Osteocyte (in vitro differentiated cells): ENCODE data around the gene DFFB. TPM values are rescaled to one million over a fixed set of nuclear protein-coding genes. Genes with fewer than 3 reads are reported as not detected.

ENCODE experiments used
- DNase-seq: peaks from one replicate; pipeline ENCODE4 v3.0.0; 2021; ENCODE audit warnings: mixed read lengths; ENCODE audit not compliant: unreplicated experiment; ENCODE audit errors: extremely low spot score
- H3K27ac Mint-ChIP-seq: one replicate; pipeline ENCODE4 v1.8.0; 2021; ENCODE audit warnings: mild to moderate bottlenecking, mixed read lengths; ENCODE audit not compliant: unreplicated experiment
- H3K27me3 Mint-ChIP-seq: one replicate; pipeline ENCODE4 v1.8.0; 2021; ENCODE audit warnings: mixed read lengths; ENCODE audit not compliant: unreplicated experiment
- H3K36me3 Mint-ChIP-seq: one replicate; pipeline ENCODE4 v1.8.0; 2021; ENCODE audit warnings: mixed read lengths; ENCODE audit not compliant: unreplicated experiment
- H3K4me1 Mint-ChIP-seq: one replicate; pipeline ENCODE4 v1.8.0; 2021; ENCODE audit warnings: mixed read lengths; ENCODE audit not compliant: unreplicated experiment
- H3K4me3 Mint-ChIP-seq: one replicate; pipeline ENCODE4 v1.8.0; 2021; ENCODE audit warnings: mild to moderate bottlenecking, moderate library complexity, mixed read lengths; ENCODE audit not compliant: unreplicated experiment
- H3K9me3 Mint-ChIP-seq: one replicate; pipeline ENCODE4 v1.8.0; 2021; ENCODE audit warnings: mixed read lengths; ENCODE audit not compliant: unreplicated experiment
- total RNA-seq: library from RNA; stranded (reverse); gene quantifications from 2 replicates; pipeline ENCODE4 v1.2.1, GENCODE V29; 2021
- TF ChIP-seq, protein P1 (sequence below): fragments of 200-600 bp; sonication (generic); IDR thresholded peaks from 2 replicates; pipeline ENCODE4 v1.5.0; 2021; ENCODE audit warnings: antibody characterized with exemption, mild to moderate bottlenecking, moderate library complexity

Gene DFFB
- total RNA-seq, 1 donor from 2014 or later: 11.0 TPM

DNA sequence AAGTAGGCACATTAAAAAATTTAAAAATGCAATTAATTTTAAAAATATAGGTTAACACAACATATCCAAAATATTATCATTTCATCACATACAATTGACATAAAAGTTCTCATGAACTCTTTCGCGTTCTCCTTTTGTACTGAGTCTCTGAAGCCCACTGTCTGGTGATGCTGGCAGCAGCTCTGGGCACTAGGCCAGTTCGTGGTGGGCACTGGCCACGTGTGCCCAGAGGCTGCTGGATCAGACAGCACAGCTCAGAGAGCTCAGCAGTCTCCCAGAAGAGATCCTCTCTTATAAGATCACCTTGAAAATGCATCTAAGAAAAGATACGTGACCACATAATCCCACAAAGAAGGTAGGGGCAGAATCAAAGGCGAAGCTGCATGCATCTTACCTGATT lies 10.2 kb upstream of the DFFB start:
- Mint-ChIP-seq H3K36me3 (peaks cover 35% of the 10 kb centered on the region), H3K27me3 (no peaks in the 10 kb centered on the region), H3K4me3 (no peak overlapping the region), H3K9me3 (no peaks in the 10 kb centered on the region), H3K4me1 (no peaks in the 10 kb centered on the region), H3K27ac (no peak overlapping the region)
- no peak for DNase-seq
- TF ChIP-seq, protein P1, sequence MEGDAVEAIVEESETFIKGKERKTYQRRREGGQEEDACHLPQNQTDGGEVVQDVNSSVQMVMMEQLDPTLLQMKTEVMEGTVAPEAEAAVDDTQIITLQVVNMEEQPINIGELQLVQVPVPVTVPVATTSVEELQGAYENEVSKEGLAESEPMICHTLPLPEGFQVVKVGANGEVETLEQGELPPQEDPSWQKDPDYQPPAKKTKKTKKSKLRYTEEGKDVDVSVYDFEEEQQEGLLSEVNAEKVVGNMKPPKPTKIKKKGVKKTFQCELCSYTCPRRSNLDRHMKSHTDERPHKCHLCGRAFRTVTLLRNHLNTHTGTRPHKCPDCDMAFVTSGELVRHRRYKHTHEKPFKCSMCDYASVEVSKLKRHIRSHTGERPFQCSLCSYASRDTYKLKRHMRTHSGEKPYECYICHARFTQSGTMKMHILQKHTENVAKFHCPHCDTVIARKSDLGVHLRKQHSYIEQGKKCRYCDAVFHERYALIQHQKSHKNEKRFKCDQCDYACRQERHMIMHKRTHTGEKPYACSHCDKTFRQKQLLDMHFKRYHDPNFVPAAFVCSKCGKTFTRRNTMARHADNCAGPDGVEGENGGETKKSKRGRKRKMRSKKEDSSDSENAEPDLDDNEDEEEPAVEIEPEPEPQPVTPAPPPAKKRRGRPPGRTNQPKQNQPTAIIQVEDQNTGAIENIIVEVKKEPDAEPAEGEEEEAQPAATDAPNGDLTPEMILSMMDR: no peak

DNA sequence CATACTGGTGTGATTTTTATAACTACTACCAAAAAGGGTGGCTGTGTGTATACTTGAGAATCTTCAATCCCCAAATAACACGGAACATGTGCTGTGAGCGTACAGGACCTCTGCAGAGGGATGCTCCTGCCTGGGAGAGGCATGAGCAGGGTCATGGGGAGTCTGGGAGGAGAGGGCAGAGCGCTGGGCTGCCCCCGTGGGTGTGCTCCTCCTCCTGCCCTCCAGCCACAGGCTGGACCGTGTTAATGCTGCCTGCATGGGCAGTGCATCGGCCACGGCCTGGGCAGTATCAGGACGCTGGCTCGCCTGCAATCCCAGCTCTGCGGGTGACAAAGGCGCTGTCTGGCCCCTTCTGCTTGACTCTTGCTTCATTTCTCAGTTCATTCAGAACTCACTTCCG lies 6.4 kb upstream of the DFFB start:
- Mint-ChIP-seq H3K27ac (no peak overlapping the region), H3K9me3 (no peaks in the 10 kb centered on the region), H3K4me3 (no peak overlapping the region), H3K36me3 (peaks cover 17% of the 10 kb centered on the region), H3K27me3 (no peaks in the 10 kb centered on the region), H3K4me1 (peaks cover 11% of the 10 kb centered on the region)
- TF ChIP-seq, protein P1: no peak
- DNase-seq: no peak

DNA sequence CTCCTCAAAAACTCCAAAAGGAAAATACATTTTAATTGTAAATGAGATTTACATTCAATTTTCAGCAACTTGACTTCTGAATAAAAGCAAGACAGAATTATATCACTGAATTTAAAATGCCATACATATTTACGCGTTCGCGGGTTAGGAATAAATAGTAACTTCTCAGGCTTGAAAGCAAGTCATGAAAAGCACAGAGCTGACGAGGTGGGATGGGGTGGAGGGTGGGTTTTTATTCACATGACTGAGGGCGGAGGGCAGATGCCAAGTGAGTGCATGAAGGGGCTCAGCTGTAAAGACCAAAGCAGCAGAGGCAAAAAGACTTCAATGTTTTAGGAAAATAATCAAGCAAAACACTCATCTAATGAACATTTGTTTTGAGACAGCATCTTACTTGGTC lies 6.0 kb upstream of the DFFB start:
- Mint-ChIP-seq H3K4me3 (no peak overlapping the region), H3K27ac (no peak overlapping the region), H3K27me3 (no peaks in the 10 kb centered on the region), H3K36me3 (peaks cover 17% of the 10 kb centered on the region), H3K9me3 (no peaks in the 10 kb centered on the region), H3K4me1 (peaks cover 16% of the 10 kb centered on the region)
- DNase-seq: no peak
- TF ChIP-seq, protein P1: no peak

DNA sequence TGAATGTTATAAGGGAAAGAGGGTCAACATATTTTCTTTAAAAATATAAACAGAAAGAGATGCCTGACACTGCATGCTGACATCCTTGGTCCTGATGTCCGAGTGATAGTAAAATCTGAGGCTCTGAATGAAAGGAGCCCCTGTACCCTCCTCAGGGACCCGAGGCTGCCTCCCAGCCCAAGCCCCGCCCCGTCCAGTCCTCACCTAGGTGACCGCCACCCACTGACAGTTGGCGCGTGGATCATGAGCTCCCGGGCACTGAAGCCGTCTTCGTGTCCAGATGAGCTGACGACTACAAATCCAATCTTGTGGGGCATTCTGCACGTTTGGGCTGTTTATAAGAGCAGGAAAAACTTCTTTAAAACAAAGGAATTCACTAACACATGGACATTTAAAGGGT lies 5.2 kb upstream of the DFFB start:
- Mint-ChIP-seq H3K36me3 (peaks cover 12% of the 10 kb centered on the region), H3K27ac (no peak overlapping the region), H3K9me3 (no peaks in the 10 kb centered on the region), H3K4me3 (no peak overlapping the region), H3K27me3 (no peaks in the 10 kb centered on the region), H3K4me1 (peaks cover 18% of the 10 kb centered on the region)
- no peak for DNase-seq
- TF ChIP-seq, protein P1: no peak

DNA sequence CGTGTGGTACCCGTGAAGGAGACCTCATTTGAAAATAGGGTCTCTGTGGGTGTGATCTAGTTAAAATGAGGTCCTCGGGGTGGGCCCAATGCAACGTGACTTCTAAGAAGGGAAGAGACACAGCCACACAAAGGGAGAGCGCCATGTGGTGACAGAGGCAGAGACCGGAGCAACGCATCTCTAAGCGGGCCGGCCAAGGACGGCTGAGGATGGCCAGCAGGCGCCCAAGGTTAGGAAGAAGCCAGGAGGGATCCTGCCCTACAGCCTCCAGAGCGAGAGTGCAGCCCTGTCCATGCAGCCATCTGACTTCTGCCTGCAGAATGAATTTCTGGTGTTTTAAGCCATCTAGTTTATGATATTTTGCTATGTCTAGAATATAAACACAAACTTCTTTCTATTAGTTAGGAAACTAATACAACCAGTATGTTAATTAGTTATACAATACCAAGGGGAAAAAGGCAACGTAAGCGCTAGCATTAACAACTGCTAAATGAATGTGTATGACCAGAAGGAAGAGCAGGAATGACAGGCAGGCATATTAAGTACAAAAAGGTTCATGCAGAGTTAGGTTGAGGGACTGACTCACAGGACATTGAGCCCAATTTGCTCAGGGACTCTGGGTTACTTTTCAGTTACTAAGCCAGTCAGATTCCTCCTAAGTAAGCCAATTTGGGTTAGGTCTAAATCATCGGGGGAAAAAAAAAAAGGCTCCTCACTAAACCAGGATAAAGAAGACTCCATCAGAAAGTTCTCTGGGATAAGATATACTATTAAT lies 4.4 kb upstream of the DFFB start:
- Mint-ChIP-seq H3K36me3 (peaks cover 11% of the 10 kb centered on the region), H3K27ac (no peak overlapping the region), H3K4me3 (no peak overlapping the region), H3K4me1 (peaks cover 19% of the 10 kb centered on the region), H3K9me3 (no peaks in the 10 kb centered on the region), H3K27me3 (no peaks in the 10 kb centered on the region)
- no peak for DNase-seq
- TF ChIP-seq, protein P1: no peak
